NCI-H82 treated with DMSO at 0.1 percent for 48 hours (cell line): ENCODE data around the gene LCE1F.

Source experiments
- DNase-seq: peaks from one replicate; lab custom pipeline; 2025; ENCODE audit not compliant: unreplicated experiment; lab: John Stamatoyannopoulos, UW

The LCE1F gene

GRCh38 chr1:152770411-152770810 lies 4.5 kb upstream of the LCE1F start:
- DNase-seq: no peak

GRCh38 chr1:152776361-152776760 lies 1.4 kb downstream of the LCE1F start:
- no peak for DNase-seq

- DNase-seq: no peak
Measured at GRCh38 chr1:152777510-152778137, 2.7 kb downstream of the LCE1F start.

- no peak for DNase-seq
Measured at GRCh38 chr1:152783095-152783494, 8.2 kb downstream of the LCE1F start.

GRCh38 chr1:152786077-152786476 lies 11.1 kb downstream of the LCE1F start, which contains the start of gene LCE1E:
Gene LCE1E (plus strand): TSS chr1:152786257. CDS start chr1:152787300, 1,043 bp downstream.
- no peak for DNase-seq

- no peak for DNase-seq
Measured at GRCh38 chr1:152795686-152796085, 20.7 kb downstream of the LCE1F start.

GRCh38 chr1:152796421-152796820 lies 21.5 kb downstream of the LCE1F start, which contains the start of gene LCE1D:
Gene LCE1D (plus strand): TSS chr1:152796721. CDS start chr1:152797795, 1,074 bp downstream.
- no peak for DNase-seq

GRCh38 chr1:152801333-152801732 lies 26.4 kb downstream of the LCE1F start:
- no peak for DNase-seq

GRCh38 chr1:152806576-152806975 lies 31.6 kb downstream of the LCE1F start, which contains the start of gene LCE1C:
Gene LCE1C (minus strand): TSS chr1:152806651. CDS start chr1:152805478, 1,173 bp downstream.
- DNase-seq: no peak

- no peak for DNase-seq
Measured at GRCh38 chr1:152811050-152811449, 36.1 kb downstream of the LCE1F start.

- no peak for DNase-seq
Measured at GRCh38 chr1:152811671-152812070, 36.7 kb downstream of the LCE1F start, which contains the start of gene LCE1B. Gene LCE1B (plus strand): TSS chr1:152811971. CDS start chr1:152812447, 476 bp downstream.

- no peak for DNase-seq
Measured at GRCh38 chr1:152817309-152817708, 42.4 kb downstream of the LCE1F start.

- DNase-seq: no peak
Measured at GRCh38 chr1:152823294-152823693, 48.4 kb downstream of the LCE1F start.

GRCh38 chr1:152824964-152825363 lies 50.0 kb downstream of the LCE1F start:
- no peak for DNase-seq
